NCI-H1694 (cell line): Measurements from ENCODE around the gene TKFC.

Experiments used
- DNase-seq: peaks from one replicate; lab custom pipeline; 2025; lab: John Stamatoyannopoulos, UW

The TKFC gene

GRCh38 chr11:61345954-61346843 is 13.2 kb downstream of the TKFC start:
- DNase-seq: no peak

- DNase-seq: no peak
These were observed 15.0 kb downstream of the TKFC start for GRCh38 chr11:61347916-61348461.

- DNase-seq: no peak
These were observed 16.2 kb downstream of the TKFC start for GRCh38 chr11:61349189-61349751.

GRCh38 chr11:61349916-61350315 is 16.9 kb downstream of the TKFC start:
- no peak for DNase-seq

- DNase-seq: no peak
These were observed 17.3 kb downstream of the TKFC start for GRCh38 chr11:61350336-61350735.

- no peak for DNase-seq
These were observed 17.8 kb downstream of the TKFC start for GRCh38 chr11:61350803-61351202.

GRCh38 chr11:61352038-61352437 is 19.0 kb downstream of the TKFC start:
- no peak for DNase-seq

- DNase-seq: no peak
These were observed 20.4 kb downstream of the TKFC start for GRCh38 chr11:61353131-61354067.

- no peak for DNase-seq
These were observed 21.2 kb downstream of the TKFC start for GRCh38 chr11:61354208-61354607.

- DNase-seq: no peak
These were observed 23.7 kb downstream of the TKFC start for GRCh38 chr11:61356706-61357105.

- no peak for DNase-seq
These were observed 24.3 kb downstream of the TKFC start for GRCh38 chr11:61357233-61357893.

- no peak for DNase-seq
These were observed 24.8 kb downstream of the TKFC start for GRCh38 chr11:61357894-61358239.

GRCh38 chr11:61358566-61358965 is 25.5 kb downstream of the TKFC start:
- no peak for DNase-seq

GRCh38 chr11:61359516-61359915 is 26.5 kb downstream of the TKFC start:
- DNase-seq: no peak

GRCh38 chr11:61361237-61361740 is 28.3 kb downstream of the TKFC start:
- DNase-seq: no peak

- peak; percentile 87 for DNase-seq
These were observed 28.9 kb downstream of the TKFC start, which contains the start of the genes CYB561A3 and TMEM138 for GRCh38 chr11:61361741-61362541. TSS of gene CYB561A3 (minus strand) at chr11:61361882. CDS start at chr11:61356713, 5,169 bp downstream. TSS of gene TMEM138 (plus strand) at chr11:61362374. CDS start at chr11:61364391, 2,017 bp downstream.

GRCh38 chr11:61362542-61362875 is 29.5 kb downstream of the TKFC start:
- DNase-seq: no peak

GRCh38 chr11:61364012-61364675 is 31.1 kb downstream of the TKFC start:
- no peak for DNase-seq

- DNase-seq: no peak
These were observed 34.4 kb downstream of the TKFC start for GRCh38 chr11:61367406-61367805.

- DNase-seq: no peak
These were observed 35.6 kb downstream of the TKFC start for GRCh38 chr11:61368646-61369045.
